ENCODE results near the gene FAAP20.

- TF ChIP-seq CTCF (IDR thresholded peaks at IDR 0.05) (no peak), POLR2A (IDR thresholded peaks at IDR 0.05) (no peak)
Observed at GRCh38 chr1:2169200-2169836, 25.3 kb downstream of the FAAP20 start.

Measured in Peyer's patch (tissue), 4 donors.